Measurements from ENCODE around the gene CDKN2B-AS1.

GRCh38 chr9:22030101-22030598, 35.6 kb downstream of the CDKN2B-AS1 start:
- TF ChIP-seq POLR2A (IDR thresholded peaks at IDR 0.05): no peak
- TF ChIP-seq CTCF (IDR thresholded peaks at IDR 0.05): no peak
- TF ChIP-seq POLR2AphosphoS5 (IDR thresholded peaks at IDR 0.05): no peak
